ENCODE data around the gene CLEC18B.
A peak's percentile ranks its signal among the peaks of the same experiment; 100 is the strongest.
"Not testable (repeated sequence)": the region's sequence is repeated elsewhere in the genome, so short reads cannot be mapped to it uniquely, and the experiment has no call there.

The CLEC18B gene

GRCh38 chr16:74443624-74444346, 22.5 kb upstream of the CLEC18B start:
- not testable (repeated sequence) for DNase-seq

GRCh38 chr16:74439685-74440084, 18.4 kb upstream of the CLEC18B start:
- DNase-seq, result no peak

- DNase-seq, result no peak
These were observed 17.3 kb upstream of the CLEC18B start for GRCh38 chr16:74438492-74438979.

- DNase-seq, result no peak
These were observed 10.2 kb upstream of the CLEC18B start for GRCh38 chr16:74431516-74431915.

- DNase-seq, result peak; percentile 73
These were observed 8.9 kb upstream of the CLEC18B start for GRCh38 chr16:74430036-74430712.

GRCh38 chr16:74428493-74428892, 7.2 kb upstream of the CLEC18B start:
- not testable (repeated sequence) for DNase-seq

GRCh38 chr16:74425751-74426150, 4.5 kb upstream of the CLEC18B start:
- DNase-seq, result not testable (repeated sequence)

GRCh38 chr16:74423721-74424120, 2.4 kb upstream of the CLEC18B start:
- DNase-seq, result not testable (repeated sequence)

GRCh38 chr16:74422086-74422485, 808 bp upstream of the CLEC18B start:
- DNase-seq, result not testable (repeated sequence)

GRCh38 chr16:74421482-74421785, 156 bp upstream of the CLEC18B start:
- DNase-seq, result not testable (repeated sequence)

- not testable (repeated sequence) for DNase-seq
These were observed 1.5 kb downstream of the CLEC18B start for GRCh38 chr16:74419811-74420210.

GRCh38 chr16:74417897-74418296, 3.4 kb downstream of the CLEC18B start:
- not testable (repeated sequence) for DNase-seq

GRCh38 chr16:74413920-74414319, 7.4 kb downstream of the CLEC18B start:
- DNase-seq, result not testable (repeated sequence)

- DNase-seq, result not testable (repeated sequence)
These were observed 7.8 kb downstream of the CLEC18B start for GRCh38 chr16:74413485-74413884.

- not testable (repeated sequence) for DNase-seq
These were observed 8.4 kb downstream of the CLEC18B start for GRCh38 chr16:74412775-74413390.

GRCh38 chr16:74412138-74412774, 9.0 kb downstream of the CLEC18B start:
- DNase-seq, result not testable (repeated sequence)

- DNase-seq, result not testable (repeated sequence)
These were observed 10.3 kb downstream of the CLEC18B start for GRCh38 chr16:74410981-74411380.

- not testable (repeated sequence) for DNase-seq
These were observed 11.0 kb downstream of the CLEC18B start for GRCh38 chr16:74410057-74410957.

- DNase-seq, result not testable (repeated sequence)
These were observed 11.9 kb downstream of the CLEC18B start for GRCh38 chr16:74409185-74409981.

- not testable (repeated sequence) for DNase-seq
These were observed 13.9 kb downstream of the CLEC18B start for GRCh38 chr16:74407362-74407705.

- DNase-seq, result not testable (repeated sequence)
These were observed 14.5 kb downstream of the CLEC18B start for GRCh38 chr16:74406600-74407361.

Data from activated CD8-positive, alpha-beta memory T cell treated with anti-CD3 and anti-CD28 coated beads, Interleukin-2, amount 50 U/mL, for 48 hours (primary cell).